WI38 (cell line): ENCODE measurements around the gene NAA30.
"Not testable (repeated sequence)": the region's sequence is repeated elsewhere in the genome, so short reads cannot be mapped to it uniquely, and the experiment has no call there.

Experiments used
- H3K4me3 ChIP-seq: 2 replicates; pipeline ENCODE4 v1.5.1; 2011; ENCODE audit warnings: low read depth, mild to moderate bottlenecking, control low read depth, low read length
- TF ChIP-seq, protein P1 (sequence below): IDR thresholded peaks from 2 replicates; pipeline ENCODE4 v1.5.1; 2012; ENCODE audit warnings: low read depth, mild to moderate bottlenecking, control low read depth, low read length

NAA30 gene

DNA sequence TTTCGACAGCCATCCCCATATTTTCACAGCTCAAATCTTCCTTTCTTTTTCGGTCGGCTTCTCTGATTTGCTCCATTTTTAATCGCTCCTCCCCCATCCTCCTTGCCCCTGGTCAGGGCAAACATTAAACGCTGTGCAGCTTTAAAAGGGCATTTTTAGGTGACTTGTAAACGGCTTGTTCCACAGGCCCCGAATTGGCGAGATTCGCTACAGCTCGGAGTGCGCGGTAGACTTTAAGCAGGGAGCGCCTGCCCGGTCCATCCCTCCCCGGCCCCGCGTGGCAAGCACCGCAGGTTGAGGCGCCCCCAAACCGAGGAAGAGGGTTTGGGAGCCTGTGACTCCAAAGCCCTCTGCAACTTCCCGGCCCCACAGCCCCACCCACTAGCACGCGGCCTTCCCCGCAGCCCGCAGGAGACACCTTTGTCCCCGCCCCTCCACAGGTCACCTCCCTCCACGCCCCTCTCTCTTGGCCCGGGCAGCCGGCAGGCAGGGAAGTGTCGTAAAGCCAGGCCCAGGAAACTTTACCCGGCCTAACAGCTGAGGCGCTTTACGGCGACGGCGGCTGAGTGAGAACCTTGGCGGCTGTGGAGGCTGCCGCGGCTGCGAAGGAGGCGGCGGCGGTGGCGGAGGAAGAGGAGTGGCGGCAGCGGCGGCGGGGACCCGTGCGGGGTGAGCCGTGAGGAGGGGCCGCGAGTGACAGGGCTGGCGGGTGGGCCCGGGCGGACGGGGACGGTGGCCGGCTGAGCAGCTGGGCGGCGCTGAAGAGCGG, at the start of gene NAA30:
TSS of gene NAA30 (plus strand) at position 550 of the 769 bp plus-strand sequence. CDS start 372 bp downstream, outside the sequence.
- TF ChIP-seq, protein P1, sequence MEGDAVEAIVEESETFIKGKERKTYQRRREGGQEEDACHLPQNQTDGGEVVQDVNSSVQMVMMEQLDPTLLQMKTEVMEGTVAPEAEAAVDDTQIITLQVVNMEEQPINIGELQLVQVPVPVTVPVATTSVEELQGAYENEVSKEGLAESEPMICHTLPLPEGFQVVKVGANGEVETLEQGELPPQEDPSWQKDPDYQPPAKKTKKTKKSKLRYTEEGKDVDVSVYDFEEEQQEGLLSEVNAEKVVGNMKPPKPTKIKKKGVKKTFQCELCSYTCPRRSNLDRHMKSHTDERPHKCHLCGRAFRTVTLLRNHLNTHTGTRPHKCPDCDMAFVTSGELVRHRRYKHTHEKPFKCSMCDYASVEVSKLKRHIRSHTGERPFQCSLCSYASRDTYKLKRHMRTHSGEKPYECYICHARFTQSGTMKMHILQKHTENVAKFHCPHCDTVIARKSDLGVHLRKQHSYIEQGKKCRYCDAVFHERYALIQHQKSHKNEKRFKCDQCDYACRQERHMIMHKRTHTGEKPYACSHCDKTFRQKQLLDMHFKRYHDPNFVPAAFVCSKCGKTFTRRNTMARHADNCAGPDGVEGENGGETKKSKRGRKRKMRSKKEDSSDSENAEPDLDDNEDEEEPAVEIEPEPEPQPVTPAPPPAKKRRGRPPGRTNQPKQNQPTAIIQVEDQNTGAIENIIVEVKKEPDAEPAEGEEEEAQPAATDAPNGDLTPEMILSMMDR: no peak
- peak within 1 kb of the TSS; percentile 82 for H3K4me3 ChIP-seq

DNA sequence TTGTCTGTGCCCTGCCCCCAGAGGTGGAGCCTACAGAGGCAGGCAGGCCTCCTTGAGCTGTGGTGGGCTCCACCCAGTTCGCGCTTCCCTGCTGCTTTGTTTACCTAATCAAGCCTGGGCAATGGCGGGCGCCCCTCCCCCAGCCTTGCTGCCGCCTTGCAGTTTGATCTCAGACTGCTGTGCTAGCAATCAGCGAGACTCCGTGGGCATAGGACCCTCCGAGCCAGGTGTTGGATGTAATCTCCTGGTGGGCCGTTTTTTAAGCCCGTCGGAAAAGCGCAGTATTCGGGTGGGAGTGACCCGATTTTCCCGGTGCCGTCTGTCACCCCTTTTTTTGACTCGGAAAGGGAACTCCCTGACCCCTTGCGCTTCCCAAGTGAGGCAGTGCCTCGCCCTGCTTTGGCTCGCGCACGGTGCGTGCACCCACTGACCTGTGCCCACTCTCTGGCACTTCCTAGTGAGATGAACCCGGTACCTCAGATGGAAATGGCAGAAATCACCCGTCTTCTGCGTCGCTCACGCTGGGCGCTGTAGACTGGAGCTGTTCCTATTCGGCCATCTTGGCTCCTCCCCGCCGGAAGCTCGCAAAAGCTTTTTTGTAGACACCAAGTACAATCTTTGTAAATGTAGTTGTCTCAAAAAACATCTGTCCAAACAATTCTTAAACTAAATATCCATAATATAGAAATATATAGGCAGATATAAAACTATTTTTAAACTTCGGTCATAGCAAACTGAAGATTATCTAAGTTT, 46.7 kb upstream of the NAA30 start:
- H3K4me3 ChIP-seq: not testable (repeated sequence)

- TF ChIP-seq, protein P1: no peak
- H3K4me3 ChIP-seq: no peak overlapping the region
Measured at GRCh38 chr14:57345106-57345505, 45.3 kb upstream of the NAA30 start.

DNA sequence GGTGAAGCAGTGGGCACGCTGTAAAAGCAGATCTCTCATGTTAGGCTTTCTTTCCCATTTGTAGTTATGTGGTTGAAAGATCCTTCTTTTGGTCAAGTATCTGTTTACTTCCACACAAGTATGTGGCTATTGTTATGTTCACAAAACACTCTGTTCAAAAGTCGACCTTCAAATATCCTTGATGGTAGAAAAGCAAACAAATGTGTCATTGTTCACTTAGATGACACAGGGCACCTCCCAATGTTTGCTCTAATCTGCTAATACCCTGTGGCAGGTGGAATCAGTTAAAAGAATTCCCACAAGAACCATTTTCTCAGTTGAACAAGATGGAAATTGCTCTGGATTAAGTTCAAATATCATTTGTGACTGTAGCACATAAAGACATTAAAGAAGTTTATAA, 43.6 kb upstream of the NAA30 start:
- TF ChIP-seq, protein P1: no peak
- H3K4me3 ChIP-seq: no peak overlapping the region

DNA sequence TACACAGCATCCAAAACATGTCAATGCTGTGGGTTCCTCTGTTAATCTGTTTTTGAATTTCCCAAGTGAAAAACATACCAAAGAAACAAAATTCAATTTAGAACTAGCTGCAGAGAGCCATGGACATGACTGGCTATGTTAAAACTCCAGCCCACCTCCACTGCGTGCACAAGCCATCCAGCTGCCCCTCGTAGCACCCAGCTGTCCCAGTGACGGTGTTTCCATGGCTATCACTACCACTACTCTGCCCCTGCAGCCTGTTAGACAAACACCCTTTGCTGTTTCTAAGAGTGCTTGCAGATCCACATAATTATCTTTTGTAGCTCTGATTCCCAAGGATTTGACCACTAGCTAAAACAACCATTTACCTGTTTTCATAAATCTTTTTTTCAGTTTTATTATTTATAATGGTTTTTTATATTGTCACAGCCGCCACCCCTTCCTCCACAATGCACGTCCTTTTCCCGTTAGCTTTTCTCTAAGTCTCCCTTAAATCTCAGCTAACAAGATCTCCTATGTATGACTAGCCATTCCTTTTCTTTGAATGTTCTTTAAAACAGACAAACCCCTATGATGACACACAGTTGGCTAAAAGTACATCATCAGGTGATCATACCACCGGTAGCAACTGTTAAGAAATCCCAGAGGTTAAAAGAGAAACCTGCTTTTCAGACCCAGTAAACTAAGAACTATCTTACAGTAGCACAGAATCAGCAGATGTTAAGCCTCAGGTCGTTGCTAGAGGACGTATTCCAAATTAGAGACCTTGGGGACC, 37.8 kb upstream of the NAA30 start:
- H3K4me3 ChIP-seq: no peak overlapping the region
- TF ChIP-seq, protein P1: no peak

GRCh38 chr14:57355081-57355800, 35.1 kb upstream of the NAA30 start:
- TF ChIP-seq, protein P1: no peak
- no peak overlapping the region for H3K4me3 ChIP-seq

- TF ChIP-seq, protein P1: no peak
Measured at GRCh38 chr14:57362361-57362760, 28.0 kb upstream of the NAA30 start.

More at GRCh38 chr14:57362361-57362760, 28.0 kb upstream of the NAA30 start:
- H3K4me3 ChIP-seq: no peak overlapping the region
